Measurements from ENCODE around the gene DAP.
A peak's percentile ranks its signal among the peaks of the same experiment; 100 is the strongest.
"Not testable (repeated sequence)": the region's sequence is repeated elsewhere in the genome, so short reads cannot be mapped to it uniquely, and the experiment has no call there.

Gene DAP, protein sequence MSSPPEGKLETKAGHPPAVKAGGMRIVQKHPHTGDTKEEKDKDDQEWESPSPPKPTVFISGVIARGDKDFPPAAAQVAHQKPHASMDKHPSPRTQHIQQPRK

DNA sequence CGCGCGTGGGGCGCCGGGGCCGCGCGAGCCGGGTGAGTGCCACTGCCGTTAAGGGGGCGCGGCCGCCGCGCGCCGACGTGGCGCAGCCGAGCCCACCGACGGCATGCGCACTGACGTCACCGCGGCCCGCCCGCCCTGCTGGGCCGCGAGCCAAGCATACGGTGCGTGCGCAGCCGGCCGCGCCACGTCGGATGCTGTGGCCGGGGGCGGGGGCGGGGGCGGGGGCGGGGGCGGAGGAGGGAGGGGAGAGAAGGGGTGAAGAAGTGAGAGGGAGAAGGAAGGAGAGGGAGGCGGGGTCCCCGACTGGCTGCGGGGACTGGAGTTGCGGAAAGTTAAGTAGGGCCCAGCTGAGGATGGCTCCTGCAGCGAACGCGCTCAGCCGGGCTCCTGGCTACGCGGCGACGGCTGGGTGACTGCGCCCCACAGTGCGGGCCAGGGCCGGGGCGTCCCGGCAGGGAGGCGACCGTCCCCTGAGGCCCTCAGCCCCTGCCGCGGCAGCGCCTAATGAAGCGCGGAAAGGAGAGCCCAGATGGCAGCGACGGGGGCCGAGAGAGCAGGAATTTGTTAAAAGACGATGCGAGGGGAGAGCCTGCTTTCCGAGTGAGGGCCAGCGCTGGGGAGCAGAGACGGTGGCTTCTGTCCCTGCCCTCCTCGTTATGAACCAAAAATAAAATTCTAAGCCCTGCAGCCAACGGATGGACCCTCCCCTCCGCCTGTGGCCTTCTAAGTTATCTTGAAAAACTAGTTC lies at the start of gene DAP:
Gene DAP (minus strand): TSS at position 50 of the 748 bp plus-strand sequence. CDS start 166 bp downstream, outside the sequence.
- peak; percentile 87 for DNase-seq (ENCODE audit: low read depth)

DNA sequence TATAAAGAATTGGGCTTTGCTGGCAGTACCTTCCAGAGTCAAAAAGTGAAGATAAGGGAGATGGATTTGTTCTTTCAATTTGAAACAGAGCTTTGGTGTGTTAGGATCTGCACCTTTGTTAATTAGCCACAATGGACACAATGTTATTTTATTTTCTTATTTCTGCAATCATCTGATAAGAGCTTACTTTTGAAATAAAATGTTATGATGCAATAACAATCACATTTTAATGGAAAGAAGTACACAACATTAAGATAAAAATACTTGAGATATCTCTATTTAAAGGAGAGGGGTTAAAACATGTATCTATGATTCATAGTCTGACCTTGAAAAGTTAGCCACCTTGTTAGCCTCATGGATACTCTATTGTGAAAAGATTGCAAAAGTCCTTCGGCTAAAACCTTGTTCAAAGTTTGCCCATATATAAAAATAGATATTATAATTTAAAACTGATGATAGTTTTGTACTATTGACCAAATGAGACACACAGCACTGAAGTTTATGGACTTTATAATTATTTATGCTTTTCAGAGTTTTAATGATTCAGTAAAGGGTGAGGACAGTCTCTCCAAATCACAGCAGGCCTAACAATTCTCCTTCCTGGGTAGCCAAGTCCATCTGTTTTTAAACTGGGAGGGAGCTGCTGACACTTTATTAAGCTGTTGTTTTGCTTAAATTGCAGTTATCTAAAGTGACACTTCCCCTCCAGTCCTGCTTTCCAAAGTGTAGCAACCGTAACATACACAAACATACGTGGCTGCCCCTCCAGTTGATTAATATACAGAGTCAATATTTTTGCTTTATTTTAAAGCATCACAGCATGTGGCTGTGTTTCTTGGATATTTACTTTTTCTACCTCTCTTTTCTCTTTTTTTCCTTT lies 47.6 kb upstream of the DAP start:
- no peak for DNase-seq (ENCODE audit: low read depth)

DNA sequence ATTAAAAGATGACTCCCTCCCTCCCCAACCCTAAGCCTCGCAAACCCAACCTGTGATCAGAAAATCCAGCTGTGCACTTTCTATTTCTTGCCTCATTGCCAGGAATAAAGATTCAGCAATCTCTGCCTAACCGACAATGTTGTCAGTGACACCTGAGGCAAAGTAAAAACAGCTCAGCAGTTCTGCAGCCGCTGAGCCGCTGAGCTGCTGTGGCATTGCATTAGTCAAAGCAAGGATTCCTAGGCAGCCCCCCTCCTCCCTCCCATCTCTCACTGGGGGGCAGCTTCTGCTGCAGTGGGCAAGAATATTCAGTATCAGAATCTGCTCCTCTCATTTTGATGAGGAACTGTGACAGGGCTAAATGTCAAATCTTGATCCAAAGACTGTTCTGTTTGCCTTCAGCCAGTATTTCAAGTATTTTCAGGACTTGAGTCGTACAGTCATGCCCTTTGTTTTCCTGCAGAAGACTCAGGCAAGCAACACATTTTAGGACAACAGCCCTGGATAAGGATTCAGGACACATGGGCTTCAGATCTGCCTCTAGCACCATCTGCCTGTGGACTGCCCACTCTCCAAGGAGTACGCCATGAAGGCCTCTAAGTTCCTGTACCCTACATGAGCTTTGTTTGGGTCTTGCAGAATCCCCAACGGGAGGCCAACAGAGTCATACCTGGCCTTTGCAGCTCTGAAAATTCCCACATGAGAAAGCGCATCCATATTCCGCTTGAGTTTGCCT lies 41.1 kb upstream of the DAP start:
- DNase-seq (ENCODE audit: low read depth) = no peak

DNA sequence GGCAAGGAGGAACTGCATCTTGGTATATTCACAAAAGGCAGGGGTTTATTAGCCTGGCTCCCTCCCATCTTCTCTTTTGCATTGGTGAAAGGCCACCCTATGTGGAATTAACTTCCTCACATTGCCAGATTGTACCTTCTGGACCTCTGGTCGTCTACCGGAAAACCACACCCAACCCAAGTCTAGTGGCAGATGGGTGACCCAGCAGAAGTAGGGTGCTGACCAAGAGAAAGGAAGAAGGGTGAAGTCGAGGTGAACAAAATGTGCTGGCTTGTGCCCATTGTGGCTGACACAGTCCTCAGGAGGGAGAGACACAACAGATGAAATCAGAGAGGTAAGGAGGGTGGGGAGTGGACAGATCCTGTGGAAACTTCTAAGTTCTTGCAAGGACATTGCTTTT lies 39.8 kb upstream of the DAP start:
- DNase-seq (ENCODE audit: low read depth) = no peak

DNA sequence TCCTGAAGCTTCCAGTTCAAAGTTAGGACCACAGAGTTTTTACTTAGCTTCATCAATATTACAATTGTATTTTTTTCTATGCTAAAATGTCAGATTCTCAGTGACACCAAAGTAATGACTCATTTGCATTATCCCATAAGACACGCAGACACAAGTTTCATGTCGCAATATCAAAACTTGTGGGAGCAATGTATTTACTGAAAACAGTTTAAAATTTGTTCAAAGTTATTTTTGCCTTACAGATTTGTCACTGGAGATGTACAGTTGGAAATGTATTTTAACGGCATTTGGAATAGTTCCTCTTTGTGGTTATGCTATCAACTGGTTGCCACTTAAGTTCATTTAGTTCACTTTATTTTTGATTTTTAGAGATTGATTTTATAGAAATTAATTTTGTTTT lies 36.2 kb upstream of the DAP start:
- no peak for DNase-seq (ENCODE audit: low read depth)

DNA sequence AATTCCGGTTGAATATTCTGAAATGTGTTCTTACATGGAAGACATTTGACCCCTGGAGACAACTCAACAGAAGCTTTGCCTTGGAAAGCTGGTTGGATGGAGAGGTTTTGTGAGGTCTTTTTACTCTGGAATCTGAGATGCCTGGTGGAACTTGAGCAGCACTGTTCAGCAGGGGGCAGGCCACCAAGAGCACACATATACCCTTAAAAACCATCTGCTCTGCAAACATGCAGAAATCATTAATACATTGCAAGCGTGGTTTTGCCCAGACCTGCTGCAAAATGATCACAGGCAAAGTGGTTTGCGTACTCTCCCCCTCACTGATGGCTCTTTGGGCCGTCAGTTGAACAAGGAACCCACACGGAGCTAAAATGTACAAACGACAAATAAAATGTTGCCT lies 32.8 kb upstream of the DAP start:
- no peak for DNase-seq (ENCODE audit: low read depth)

DNA sequence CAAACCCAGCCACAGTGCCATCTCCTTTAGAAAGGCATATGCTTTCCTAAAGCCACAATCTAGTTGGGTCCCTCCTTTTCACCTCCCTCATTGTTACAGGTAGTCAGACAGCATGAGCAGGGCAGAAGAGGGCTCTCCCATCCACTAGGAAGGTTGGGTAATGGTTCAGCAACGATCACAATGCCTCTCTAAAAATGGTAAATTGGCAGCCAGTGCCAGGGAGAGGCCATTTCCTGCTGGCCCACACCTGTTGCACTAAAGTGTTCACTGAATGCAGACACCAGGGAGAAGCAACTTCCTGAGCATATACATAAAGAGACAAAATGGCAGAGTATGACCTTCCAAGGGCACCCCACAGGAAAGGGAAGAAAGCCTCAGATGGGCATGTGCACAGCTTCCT lies 31.3 kb upstream of the DAP start:
- no peak for DNase-seq (ENCODE audit: low read depth)

DNA sequence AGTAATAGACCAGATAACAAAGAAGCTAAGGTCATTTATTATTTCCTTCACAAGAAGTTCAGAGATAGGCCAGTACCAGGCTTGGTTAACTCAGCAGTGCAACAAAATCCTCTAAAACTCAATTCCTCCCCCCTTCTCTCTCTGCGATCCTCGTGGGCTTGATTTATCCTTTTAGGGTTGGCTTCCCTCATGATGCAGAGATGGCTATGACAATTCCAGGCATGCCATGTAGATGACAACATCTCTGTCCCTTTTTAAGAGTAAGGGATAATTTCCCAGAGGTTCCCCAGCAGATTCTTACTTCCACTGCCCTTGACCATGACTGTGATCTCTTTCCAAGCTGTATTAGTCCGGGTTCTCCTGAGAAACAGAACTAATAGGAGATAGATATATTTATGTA lies 28.7 kb upstream of the DAP start:
- DNase-seq (ENCODE audit: low read depth) = no peak

DNA sequence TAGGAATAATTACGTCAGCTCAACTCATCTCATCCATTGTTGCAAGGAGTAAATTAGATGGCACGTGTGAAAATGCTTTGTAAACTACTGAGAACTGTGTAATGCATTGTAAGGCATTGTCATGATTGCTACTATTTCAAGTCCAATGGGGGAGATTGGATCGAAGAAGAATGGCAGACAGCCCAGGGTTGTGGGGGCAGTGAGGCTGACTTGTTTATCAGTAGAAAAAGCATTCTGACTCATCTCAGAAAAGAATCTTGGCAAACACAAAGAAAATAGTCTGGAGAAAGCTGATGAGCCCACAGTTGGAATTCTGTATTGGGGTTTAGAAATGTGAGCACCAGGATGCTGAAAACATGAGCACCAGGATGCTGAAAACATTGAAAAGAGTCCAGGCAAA lies 28.0 kb upstream of the DAP start:
- DNase-seq (ENCODE audit: low read depth) = no peak

DNA sequence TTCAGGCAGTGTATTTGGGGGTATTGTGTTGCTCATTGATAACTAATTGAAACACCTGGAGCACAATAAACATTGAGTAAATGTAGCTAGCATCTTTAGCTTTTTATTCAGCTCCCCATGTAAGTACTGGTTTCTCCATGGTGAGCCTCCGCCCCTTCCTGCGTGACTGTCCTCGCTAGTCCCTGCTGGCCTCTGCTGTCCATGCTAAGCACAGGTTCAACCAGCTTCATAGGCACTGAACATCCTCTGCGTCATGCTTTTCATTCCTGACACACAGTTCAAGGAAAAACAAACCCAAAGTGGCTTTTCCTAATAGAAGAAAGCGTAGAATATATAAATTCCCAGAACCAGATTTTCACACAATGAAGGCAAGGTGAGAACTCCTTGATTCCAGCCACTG lies 27.3 kb upstream of the DAP start:
- DNase-seq (ENCODE audit: low read depth) = no peak

DNA sequence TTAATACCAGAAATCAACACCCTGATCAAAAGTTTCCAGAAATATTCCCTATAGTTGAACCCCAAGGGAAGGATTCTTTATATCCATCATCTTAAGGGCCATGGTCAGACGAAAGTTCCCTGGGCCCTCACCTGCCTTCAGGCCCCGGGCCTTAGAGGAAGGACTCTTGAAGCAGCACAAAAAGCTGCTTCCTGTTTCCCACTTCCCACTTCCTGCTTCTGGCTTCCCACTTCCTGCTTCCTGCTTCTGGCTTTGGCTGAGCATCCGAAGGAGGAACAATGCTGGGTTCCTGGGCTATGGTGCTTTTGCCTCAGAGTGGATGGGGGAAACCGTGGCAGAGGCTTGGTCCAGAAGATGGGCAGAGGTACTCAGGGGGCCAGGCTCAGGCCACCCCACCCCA lies 25.8 kb upstream of the DAP start:
- DNase-seq (ENCODE audit: low read depth) = no peak

DNA sequence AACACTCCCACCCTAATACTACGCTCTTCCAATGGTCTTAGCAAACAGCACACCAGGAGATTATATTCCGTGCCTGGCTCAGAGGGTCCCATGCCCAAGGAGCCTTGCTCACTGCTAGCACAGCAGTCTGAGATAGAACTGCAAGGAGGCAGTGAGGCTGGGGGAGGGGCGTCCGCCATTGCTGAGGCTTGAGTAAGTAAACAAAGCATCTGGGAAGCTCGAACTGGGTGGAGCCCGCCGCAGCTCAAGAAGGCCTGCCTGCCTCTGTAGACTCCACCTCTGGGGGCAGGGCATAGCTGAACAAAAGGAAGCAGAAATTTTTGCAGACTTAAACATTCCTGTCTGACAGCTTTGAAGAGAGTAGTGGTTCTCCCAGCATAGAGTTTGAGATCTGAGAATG lies 19.2 kb upstream of the DAP start:
- not testable (repeated sequence) for DNase-seq (ENCODE audit: low read depth)

DNA sequence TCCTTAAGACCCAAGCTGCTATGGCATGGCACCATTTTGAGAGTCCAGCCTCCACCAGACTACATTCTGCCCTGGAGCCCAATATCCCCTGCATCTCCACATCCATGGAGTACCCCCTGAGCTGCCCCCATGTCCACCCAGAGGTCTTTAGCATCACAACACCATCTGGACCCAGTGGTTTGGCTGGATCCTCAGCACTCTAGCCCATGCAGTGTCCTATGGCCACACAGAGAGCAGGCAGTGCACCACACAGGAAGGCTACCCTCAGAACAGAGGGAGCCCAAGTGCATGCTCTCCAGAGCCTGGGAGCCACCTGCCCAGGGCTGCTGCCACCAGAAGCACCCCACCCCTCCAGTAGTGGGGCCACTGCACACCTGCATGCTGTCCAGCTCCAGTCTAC lies 18.6 kb upstream of the DAP start:
- DNase-seq (ENCODE audit: low read depth) = no peak

DNA sequence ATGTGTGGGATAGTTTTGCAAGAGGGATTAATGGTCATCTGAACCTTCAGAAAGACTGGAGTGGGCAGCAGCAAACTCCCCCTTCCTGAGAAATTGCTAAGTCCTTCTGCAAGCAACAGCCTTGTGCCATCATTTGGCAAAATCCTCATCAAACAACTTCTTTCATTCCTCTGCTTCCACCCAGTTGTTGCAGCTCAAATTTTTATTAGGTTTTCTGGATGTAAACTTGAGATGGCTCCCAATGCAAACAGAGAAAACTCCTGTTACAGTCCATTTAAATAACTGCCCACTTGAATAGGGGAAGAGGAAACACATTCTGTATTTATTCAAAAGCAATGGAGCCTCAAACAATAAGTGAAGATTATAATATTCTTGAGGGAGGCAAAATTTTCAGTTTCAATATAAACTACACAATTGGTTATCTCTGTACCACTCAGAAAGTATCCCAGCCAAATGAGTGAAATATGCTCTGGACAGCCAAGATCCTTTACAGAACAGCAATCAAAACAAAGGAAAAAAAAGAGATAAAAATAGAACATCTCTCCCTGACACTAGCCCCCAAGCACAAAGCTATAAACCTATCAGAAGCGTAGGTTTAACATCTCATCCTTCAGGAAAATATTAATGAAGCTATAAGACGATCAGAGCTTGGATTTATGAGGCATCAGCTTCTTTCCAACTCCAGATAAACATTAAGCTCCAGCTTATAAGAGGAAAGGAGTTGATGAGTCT lies 17.3 kb upstream of the DAP start:
- DNase-seq (ENCODE audit: low read depth) = no peak

DNA sequence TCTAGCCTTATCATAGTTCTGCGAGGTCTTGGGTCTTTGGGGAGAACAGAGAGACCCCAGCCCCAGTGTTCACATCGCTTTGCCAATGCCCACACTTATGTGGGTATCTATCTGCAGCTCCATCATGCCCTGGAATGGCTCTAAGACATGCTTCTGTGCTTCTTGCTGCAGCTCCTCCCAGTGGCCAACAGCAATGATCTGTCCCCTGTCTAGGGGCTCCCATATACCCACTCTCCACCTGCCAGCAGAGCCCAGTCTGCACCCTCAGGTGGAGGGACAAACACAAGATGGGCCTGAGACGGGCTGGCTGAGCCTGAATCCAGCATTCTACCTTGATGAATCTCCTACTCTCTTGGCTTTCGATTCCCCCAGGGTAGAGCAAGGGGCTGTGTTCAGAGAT lies 14.6 kb upstream of the DAP start:
- DNase-seq (ENCODE audit: low read depth) = no peak

DNA sequence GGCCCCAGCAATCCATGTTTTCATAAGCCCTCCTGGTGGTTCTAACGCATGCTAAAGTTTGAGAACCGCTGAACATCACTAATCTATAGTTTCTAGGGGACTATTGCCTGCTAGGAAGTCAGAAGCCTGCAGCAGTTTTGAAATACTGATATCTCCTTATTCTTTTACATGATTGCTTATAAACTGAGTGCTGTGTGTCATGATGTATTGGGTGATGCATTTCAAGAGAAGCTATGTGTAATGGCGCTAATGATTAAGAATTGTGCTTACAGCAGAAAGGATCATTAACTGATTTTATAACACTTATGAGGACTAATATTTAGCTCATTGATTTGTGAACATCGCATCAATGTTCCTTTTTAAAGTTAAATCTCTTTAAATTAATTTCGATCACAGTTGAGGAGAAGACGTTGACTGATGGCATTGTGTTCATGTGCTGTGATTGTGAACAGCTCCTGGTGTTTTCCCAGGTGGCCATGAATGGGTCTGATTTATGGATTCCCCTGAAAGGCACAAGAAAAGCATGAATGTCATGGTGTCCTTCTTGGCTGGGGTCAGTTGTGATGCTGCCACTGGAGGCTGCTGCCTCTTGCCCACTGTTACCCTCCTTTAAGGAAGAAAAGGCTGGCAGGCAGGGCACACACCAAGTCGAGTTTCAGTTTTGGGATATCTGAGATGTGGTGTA lies 12.0 kb upstream of the DAP start:
- no peak for DNase-seq (ENCODE audit: low read depth)

DNA sequence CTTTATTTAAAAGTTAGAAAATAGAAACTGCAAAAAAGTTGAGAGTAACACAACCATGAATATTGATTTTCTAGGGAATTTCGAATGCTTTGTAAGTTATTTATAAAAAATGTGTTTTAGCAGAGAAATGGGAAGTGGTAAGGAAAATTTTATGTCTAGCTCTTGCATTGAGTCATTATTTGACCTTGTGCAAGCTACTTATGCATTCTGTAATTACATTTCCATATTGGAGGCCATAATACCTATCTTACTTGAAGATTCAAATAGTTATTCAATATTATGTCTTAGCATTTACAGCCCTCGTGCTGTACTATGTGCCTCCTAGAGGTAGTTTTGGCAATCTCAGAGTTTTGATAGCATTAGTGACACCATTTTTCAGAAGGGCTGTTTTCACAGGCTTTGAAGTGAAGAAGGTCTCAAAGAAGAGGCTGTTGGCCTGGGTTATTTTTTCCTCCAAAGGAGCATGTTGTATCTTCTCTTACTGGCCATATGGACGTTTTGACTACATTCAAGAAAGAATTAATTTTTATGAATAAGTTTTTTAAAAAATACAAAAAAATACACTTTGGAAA lies 7.4 kb upstream of the DAP start:
- no peak for DNase-seq (ENCODE audit: low read depth)

DNA sequence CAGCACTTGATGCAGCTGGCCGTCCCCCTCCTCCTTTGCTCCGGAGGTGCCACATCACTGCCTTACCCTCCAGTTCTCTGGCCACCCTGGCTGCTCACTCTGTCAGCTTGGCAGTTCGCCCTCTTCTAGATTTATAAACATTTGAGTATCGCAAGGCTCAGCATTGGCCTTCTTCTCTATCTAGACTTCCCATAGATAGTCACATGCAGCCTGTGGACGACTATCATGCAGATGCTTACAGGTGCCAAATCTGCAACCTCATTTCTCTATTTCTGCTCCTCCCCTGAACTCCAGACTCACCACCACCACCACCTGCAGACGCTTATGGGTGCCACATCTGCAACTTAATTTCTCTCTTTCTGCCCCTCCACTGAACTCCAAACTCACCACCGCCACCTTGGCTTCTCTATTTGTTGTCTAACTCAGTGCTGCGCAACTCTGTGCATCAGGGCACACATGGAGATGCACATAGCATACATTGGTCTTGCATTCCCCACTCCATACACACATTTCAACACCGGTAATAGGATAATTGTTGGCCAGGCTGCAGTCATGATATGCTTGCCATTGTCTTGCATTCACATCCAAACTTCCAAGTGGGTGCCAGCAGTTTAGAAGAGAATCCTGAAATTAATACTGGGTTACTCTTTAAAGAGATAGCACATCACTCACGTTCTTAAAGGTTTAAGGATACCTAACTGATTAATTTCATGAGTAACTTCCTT lies 1.9 kb upstream of the DAP start:
- DNase-seq (ENCODE audit: low read depth) = no peak

DNA sequence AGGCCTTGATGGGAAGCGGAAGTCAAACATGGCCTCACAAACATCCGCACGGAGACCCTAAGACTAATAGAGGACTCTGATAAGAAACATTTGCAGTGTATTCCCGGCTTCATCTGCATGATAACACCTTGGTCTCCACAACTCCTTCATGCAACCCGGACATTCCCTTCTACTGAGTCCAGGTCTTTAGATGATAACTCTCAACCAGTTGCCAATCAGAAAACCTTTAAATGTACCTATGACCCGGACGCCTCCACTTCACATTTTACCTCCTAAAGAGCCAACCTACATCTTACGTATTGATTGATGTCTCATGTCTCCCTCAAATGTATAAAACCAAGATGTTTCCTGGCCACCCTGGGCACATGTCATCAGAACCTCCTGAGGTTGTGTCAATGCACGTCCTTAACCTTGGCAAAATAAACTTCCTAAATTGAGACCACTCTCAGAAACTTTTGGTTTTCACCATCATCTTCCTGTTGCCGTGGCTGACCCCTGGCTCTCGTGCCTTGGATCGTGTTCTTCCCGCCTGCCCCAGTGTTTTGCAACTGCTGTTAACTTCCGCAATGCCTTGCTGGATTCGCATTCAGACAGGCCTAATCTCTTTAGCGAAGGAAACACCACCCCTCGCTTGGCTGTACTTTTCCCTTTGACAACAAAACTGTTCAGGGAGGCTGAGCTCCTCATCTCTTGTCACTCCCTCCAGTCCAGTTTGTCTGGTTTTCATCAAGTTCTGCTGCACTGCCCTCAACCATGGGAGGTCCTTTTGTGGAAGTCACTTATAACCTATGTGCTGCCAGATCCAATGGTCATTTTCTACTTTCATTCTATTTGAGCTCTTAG lies 1.1 kb upstream of the DAP start:
- DNase-seq (ENCODE audit: low read depth) = no peak

DNA sequence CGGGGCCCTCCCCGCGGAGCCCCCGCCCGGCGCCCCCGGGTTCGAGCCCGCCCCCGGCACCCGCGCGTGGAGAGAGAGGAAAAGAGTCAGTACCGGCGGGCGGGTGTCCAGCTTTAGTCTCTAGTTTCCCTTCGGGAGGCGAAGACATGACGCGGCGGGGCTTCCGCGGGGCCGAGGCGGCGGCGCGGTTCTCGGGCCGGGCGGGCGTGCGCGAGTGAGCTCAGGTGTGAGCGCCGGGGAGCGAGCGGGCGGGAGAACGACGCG lies 181 bp downstream of the DAP start:
- no peak for DNase-seq (ENCODE audit: low read depth)

All from activated T-helper 9 cell treated with anti-CD3 and anti-CD28 coated beads, Interleukin-2, amount 50 U/mL, for 16 hours (primary cell).